ENCODE results near the gene GPC2. TPM values are rescaled to one million over a fixed set of nuclear protein-coding genes. Genes with fewer than 3 reads are reported as not detected.

GPC2 gene
- 0.05 TPM in 1 of 2 replicates, not detected in the other for total RNA-seq

GRCh38 chr7:100177045-100178001 is at the start of gene GPC2, which contains the start of gene STAG3:
Gene GPC2, minus strand, starts transcription at chr7:100177381. Its CDS starts 182 bp downstream, at chr7:100177199.
Gene STAG3, plus strand, starts transcription at chr7:100177918. Its CDS starts 2,639 bp downstream, at chr7:100180557.

GRCh38 chr7:100219801-100220585 is 42.8 kb upstream of the GPC2 start, which contains the start of gene PVRIG:
Gene PVRIG, plus strand, starts transcription at chr7:100219949. Its CDS starts 22 bp downstream, at chr7:100219971.

GRCh38 chr7:100158229-100159098 is 18.7 kb downstream of the GPC2 start, which contains the start of gene TRAPPC14:
Gene TRAPPC14, minus strand, starts transcription at chr7:100158723. Its CDS starts 224 bp downstream, at chr7:100158499.

GRCh38 chr7:100148559-100149328 is 28.4 kb downstream of the GPC2 start, which contains the start of gene LAMTOR4:
Gene LAMTOR4, plus strand, starts transcription at chr7:100148918. Its CDS starts 55 bp downstream, at chr7:100148973.

GRCh38 chr7:100126931-100127865 is 50.0 kb downstream of the GPC2 start, which contains the start of gene MBLAC1:
Gene MBLAC1, plus strand, starts transcription at chr7:100126967. Its CDS starts 429 bp downstream, at chr7:100127396.

Other genes starting within 250 kb of the GPC2 start
- gene GJC3, start 247.8 kb downstream of the GPC2 start, total RNA-seq: not detected in 2 replicates
- 1.3 and 2.1 TPM in 2 replicates for gene AZGP1, start 201.3 kb downstream of the GPC2 start, total RNA-seq
- 31.2 and 34.4 TPM in 2 replicates for gene ZKSCAN1, start 161.8 kb downstream of the GPC2 start, total RNA-seq
- 8.4 and 9.9 TPM in 2 replicates for gene ZSCAN21, start 127.6 kb downstream of the GPC2 start, total RNA-seq
- 9.7 and 14.7 TPM in 2 replicates for gene ZNF3, start 95.7 kb downstream of the GPC2 start, total RNA-seq
- gene COPS6, start 88.4 kb downstream of the GPC2 start, total RNA-seq: 38.5 and 41.9 TPM in 2 replicates
- gene MCM7, start 76.0 kb downstream of the GPC2 start, total RNA-seq: 11.0 and 17.1 TPM in 2 replicates
- 17.2 and 18.4 TPM in 2 replicates for gene AP4M1, start 75.7 kb downstream of the GPC2 start, total RNA-seq
- 29.0 and 44.7 TPM in 2 replicates for gene TAF6, start 58.0 kb downstream of the GPC2 start, total RNA-seq
- gene CNPY4, start 57.7 kb downstream of the GPC2 start, total RNA-seq: 15.3 and 16.2 TPM in 2 replicates
- 4.6 and 5.7 TPM in 2 replicates for gene MBLAC1, start 50.4 kb downstream of the GPC2 start, total RNA-seq
- gene LAMTOR4, start 28.5 kb downstream of the GPC2 start, total RNA-seq: 117 and 132 TPM in 2 replicates
- 4.0 and 4.5 TPM in 2 replicates for gene TRAPPC14, start 18.7 kb downstream of the GPC2 start, total RNA-seq
- gene GAL3ST4, start 8.8 kb downstream of the GPC2 start, total RNA-seq: 0.98 and 1.00 TPM in 2 replicates
- 0.87 and 2.6 TPM in 2 replicates for gene STAG3, start 537 bp upstream of the GPC2 start, total RNA-seq
- not detected in 2 replicates for gene PVRIG, start 42.6 kb upstream of the GPC2 start, total RNA-seq
- gene SPDYE3, start 130.3 kb upstream of the GPC2 start, total RNA-seq: not detected in 2 replicates
- gene PILRB, start 180.7 kb upstream of the GPC2 start, total RNA-seq: 3.2 and 6.1 TPM in 2 replicates
- gene PILRA, start 196.1 kb upstream of the GPC2 start, total RNA-seq: 1.2 TPM in 1 of 2 replicates, not detected in the other